IMR-90 (cell line): ENCODE data around the gene CDH1. TPM values are rescaled to one million over a fixed set of nuclear protein-coding genes. Genes with fewer than 3 reads are reported as not detected.

Experiments
- ATAC-seq: fragments of 200-7000 bp; cut with Tn5 transposase; 2 replicates; pipeline ENCODE4 v1.9.1; 2020; ENCODE audit warnings: low read depth, mild to moderate bottlenecking, moderate library complexity
- BruUV-seq: library from RNA; stranded (reverse); fragments of 400-500 nt; replicated peaks from 2 replicates; lab custom pipeline; 2021; lab: Mats Ljungman, UMichigan
- CTCF ChIA-PET: fragments of 300-600 bp; formaldehyde crosslinking; extraction: SDS; loops from one replicate; lab custom pipeline; 2021; ENCODE audit warnings: antibody characterized with exemption; lab: Yijun Ruan, JAX
- POLR2A ChIA-PET: fragments of 300-600 bp; sonication (Branson Sonifier 250); formaldehyde crosslinking; loops from one replicate; lab custom pipeline; 2022; ENCODE audit warnings: antibody characterized with exemption; ENCODE audit not compliant: unreplicated experiment; lab: Charles Lee
- DNase-seq: peaks from one replicate; pipeline ENCODE4 v3.0.0; 2013
- H2AFZ ChIP-seq: replicated peaks from 2 replicates; pipeline ENCODE3; 2013; ENCODE audit warnings: low read length, mild to moderate bottlenecking; ENCODE audit not compliant: poor library complexity
- H2AK5ac ChIP-seq: 2 replicates; pipeline ENCODE4 v1.6.1; 2013; ENCODE audit warnings: low read depth, low read length, inconsistent platforms
- H2AK9ac ChIP-seq: replicated peaks from 2 replicates; pipeline ENCODE3; 2013; ENCODE audit warnings: mild to moderate bottlenecking, low read depth, low read length, moderate library complexity; ENCODE audit not compliant: poor library complexity
- H2BK120ac ChIP-seq: 2 replicates; pipeline ENCODE4 v1.6.1; 2013; ENCODE audit warnings: low read depth, low read length, inconsistent platforms
- H2BK15ac ChIP-seq: 3 replicates; pipeline ENCODE4 v1.6.1; 2013; ENCODE audit warnings: low read depth, low read length, inconsistent platforms
- H2BK20ac ChIP-seq: 2 replicates; pipeline ENCODE4 v1.6.1; 2013; ENCODE audit warnings: low read depth, mild to moderate bottlenecking, inconsistent platforms, low read length, moderate library complexity
- H2BK5ac ChIP-seq: 2 replicates; pipeline ENCODE4 v1.6.1; 2013; ENCODE audit warnings: mild to moderate bottlenecking, low read depth, low read length, inconsistent platforms; ENCODE audit not compliant: poor library complexity, severe bottlenecking
- H3K14ac ChIP-seq: replicated peaks from 2 replicates; pipeline ENCODE4 v1.6.1; 2013; ENCODE audit warnings: low read depth, low read length, inconsistent platforms
- H3K18ac ChIP-seq: 2 replicates; pipeline ENCODE4 v1.6.1; 2013; ENCODE audit warnings: low read depth, low read length, control low read depth
- H3K23ac ChIP-seq: 2 replicates; pipeline ENCODE4 v1.6.1; 2013; ENCODE audit warnings: low read depth, low read length, inconsistent platforms
- H3K27ac ChIP-seq: 2 replicates; pipeline ENCODE4 v1.5.1; 2013; ENCODE audit warnings: mild to moderate bottlenecking, control low read depth, low read length; ENCODE audit not compliant: insufficient read depth
- H3K27me3 ChIP-seq: 2 replicates; pipeline ENCODE4 v1.6.1; 2013; ENCODE audit warnings: low read length; ENCODE audit not compliant: control insufficient read depth, insufficient read depth
- H3K36me3 ChIP-seq: 2 replicates; pipeline ENCODE4 v1.6.1; 2013; ENCODE audit warnings: low read length, mixed read lengths; ENCODE audit not compliant: control insufficient read depth, insufficient read depth
- H3K4ac ChIP-seq: 2 replicates; pipeline ENCODE4 v1.6.1; 2013; ENCODE audit warnings: low read depth, low read length, inconsistent platforms
- H3K4me1 ChIP-seq: 2 replicates; pipeline ENCODE4 v1.6.1; 2013; ENCODE audit warnings: low read length, mixed read lengths; ENCODE audit not compliant: control insufficient read depth, insufficient read depth
- H3K4me2 ChIP-seq: 2 replicates; pipeline ENCODE4 v1.6.1; 2013; ENCODE audit warnings: low read depth, mild to moderate bottlenecking, control low read depth, low read length, moderate library complexity
- H3K4me3 ChIP-seq: 2 replicates; pipeline ENCODE4 v1.5.1; 2013; ENCODE audit warnings: low read depth, mild to moderate bottlenecking, control low read depth, low read length, moderate library complexity; ENCODE audit not compliant: insufficient read depth
- H3K56ac ChIP-seq: 2 replicates; pipeline ENCODE4 v1.6.1; 2013; ENCODE audit warnings: low read length, inconsistent platforms; ENCODE audit not compliant: insufficient read depth; ENCODE audit errors: extremely low read depth
- H3K79me1 ChIP-seq, 2 experiments: 2 replicates each; pipeline ENCODE4 v1.6.1; 2013; ENCODE audit warnings: low read length in 2 of 2, inconsistent platforms in 1 of 2, low read depth in 1 of 2
- H3K9ac ChIP-seq: 2 replicates; pipeline ENCODE4 v1.6.1; 2013; ENCODE audit warnings: low read depth, low read length, control low read depth
- H3K9me1 ChIP-seq: 2 replicates; pipeline ENCODE4 v1.6.1; 2013; ENCODE audit warnings: low read length, inconsistent platforms; ENCODE audit not compliant: insufficient read depth
- H3K9me3 ChIP-seq: 2 replicates; pipeline ENCODE4 v1.6.1; 2013; ENCODE audit warnings: low read length; ENCODE audit not compliant: control insufficient read depth, insufficient read depth
- H4K20me1 ChIP-seq: 2 replicates; pipeline ENCODE4 v1.6.1; 2013; ENCODE audit warnings: low read length, inconsistent platforms; ENCODE audit not compliant: insufficient read depth
- H4K5ac ChIP-seq: 2 replicates; pipeline ENCODE4 v1.6.1; 2013; ENCODE audit warnings: mild to moderate bottlenecking, low read depth, low read length, control low read depth
- H4K8ac ChIP-seq, 2 experiments: 2 replicates each; pipeline ENCODE4 v1.6.1; 2013; ENCODE audit warnings: low read depth in 2 of 2, low read length in 2 of 2, control low read depth in 1 of 2, inconsistent platforms in 1 of 2
- H4K91ac ChIP-seq: 2 replicates; pipeline ENCODE4 v1.6.1; 2013; ENCODE audit warnings: low read depth, low read length, inconsistent platforms; ENCODE audit not compliant: insufficient read depth
- BHLHE40 ChIP-seq: fragments of 150-350 bp; IDR thresholded peaks from 2 replicates; pipeline ENCODE4 v1.6.1; 2016; ENCODE audit warnings: mild to moderate bottlenecking, low read depth, low read length
- CEBPB ChIP-seq: IDR thresholded peaks from 2 replicates; pipeline ENCODE4 v1.6.1; 2012; ENCODE audit warnings: low read depth, low read length, improper control_type of control experiment
- CHD1 ChIP-seq: IDR thresholded peaks from 2 replicates; pipeline ENCODE4 v1.6.1; 2012; ENCODE audit warnings: low read depth, low read length, improper control_type of control experiment
- CTCF ChIP-seq: conservative IDR thresholded peaks from 2 replicates; pipeline ENCODE4 v1.5.1; 2012; ENCODE audit warnings: mild to moderate bottlenecking, low read depth, low read length, improper control_type of control experiment
- ELK1 ChIP-seq: fragments of 150-350 bp; IDR thresholded peaks from 2 replicates; pipeline ENCODE4 v1.6.1; 2016; ENCODE audit warnings: low read depth, mild to moderate bottlenecking, low read length, moderate library complexity, borderline replicate concordance
- MAZ ChIP-seq: IDR thresholded peaks from 2 replicates; pipeline ENCODE4 v1.6.1; 2012; ENCODE audit warnings: low read depth, mild to moderate bottlenecking, low read length, improper control_type of control experiment, moderate library complexity, borderline replicate concordance
- MXI1 ChIP-seq: IDR thresholded peaks from 2 replicates; pipeline ENCODE4 v1.6.1; 2012; ENCODE audit warnings: low read depth, mild to moderate bottlenecking, low read length, moderate library complexity, borderline replicate concordance
- NFE2L2 ChIP-seq: fragments of 150-350 bp; IDR thresholded peaks from 2 replicates; pipeline ENCODE4 v1.6.1; 2016; ENCODE audit warnings: low read depth, mild to moderate bottlenecking, low read length
- POLR2A ChIP-seq: IDR thresholded peaks from 2 replicates; pipeline ENCODE4 v1.6.1; 2012; ENCODE audit warnings: mild to moderate bottlenecking, low read depth, low read length
- RAD21 ChIP-seq: IDR thresholded peaks from 2 replicates; pipeline ENCODE4 v1.6.1; 2012; ENCODE audit warnings: low read length, improper control_type of control experiment
- RFX5 ChIP-seq: IDR thresholded peaks from 2 replicates; pipeline ENCODE4 v1.8.0; 2012; ENCODE audit warnings: low read depth, mild to moderate bottlenecking, low read length, moderate library complexity
- USF2 ChIP-seq: fragments of 150-350 bp; IDR thresholded peaks from 2 replicates; pipeline ENCODE4 v1.6.1; 2017; ENCODE audit warnings: mild to moderate bottlenecking, antibody characterized with exemption, low read length, low read depth
- WGBS, 2 experiments: methylation state at CpG; one replicate each; pipeline versions ENCODE4 v1.1.5 to v1.1.7; 2013; ENCODE audit warnings: missing lambda C conversion rate in 2 of 2; ENCODE audit not compliant: insufficient read length in 1 of 2; ENCODE audit errors: extremely low coverage in 2 of 2; 5-methylcytosine and 5-hydroxymethylcytosine counted together
- dilution Hi-C: fragments of 300-500 bp; cut with HindIII; formaldehyde crosslinking; loops from one replicate; pipeline ENCODE4 v1.14.3; 2018; ENCODE audit warnings: low sequenced_read_pairs; ENCODE audit not compliant: unreplicated experiment
- in situ Hi-C: fragments of 300-500 bp; cut with MboI; formaldehyde crosslinking; loops from 3 replicates; pipeline ENCODE4 v1.14.3; 2019; ENCODE audit warnings: low sequenced_read_pairs, inconsistent platforms, mixed read lengths
- intact Hi-C: fragments of 100-400 bp; cut with micrococcal nuclease; formaldehyde crosslinking; loops from 2 replicates; pipeline ENCODE4 v1.10.0; 2022
- polyA plus RNA-seq, 3 experiments: library from polyadenylated mRNA; depleted of rRNA; stranded (reverse); fragments of >200 nt; gene quantifications; 2 replicates each; pipeline ENCODE4 v1.2.3, GENCODE V29; 2012; ENCODE audit warnings: low replicate concordance in 1 of 3
- total RNA-seq: library from RNA; depleted of rRNA; stranded (reverse); fragments of >200 nt; gene quantifications from 2 replicates; pipeline ENCODE4 v1.2.3, GENCODE V29; 2012

Gene CDH1
- total and polyA plus RNA-seq, 2 of the 4 experiments (the other 2 are of a cell fraction), result under 0.01 TPM; not detected in 1

GRCh38 chr16:68749432-68749831 is 12.3 kb downstream of the CDH1 start:
- ATAC-seq (no peak), DNase-seq (no peak)
- no peak overlapping the region for H4K8ac ChIP-seq
- no peak for TF ChIP-seq MXI1
- TF ChIP-seq CHD1, result no peak
- no peak for TF ChIP-seq BHLHE40
- no peak for TF ChIP-seq RAD21
- no peak for TF ChIP-seq RFX5
- no peak for TF ChIP-seq NFE2L2
- no peak for TF ChIP-seq MAZ
- TF ChIP-seq USF2, result no peak
- TF ChIP-seq CEBPB, result no peak
- no peak for TF ChIP-seq POLR2A
- TF ChIP-seq ELK1, result no peak
- no peak for TF ChIP-seq CTCF
- H3K36me3 ChIP-seq, result no peaks in the 10 kb centered on the region
- no peak overlapping the region for H3K27ac ChIP-seq
- H3K14ac ChIP-seq, result no peak overlapping the region
- no TSS peak for BruUV-seq
- no peaks in the 10 kb centered on the region for H3K4me1 ChIP-seq
- in situ Hi-C loops (no loop called here), dilution Hi-C loops (no loop called here), intact Hi-C loops (no loop called here)
- no peak overlapping the region for H2BK15ac ChIP-seq
- H4K5ac ChIP-seq, result no peak overlapping the region
- 40% methylated on average over 1 of the region's 3 CpGs; no CpG with 5 or more reads in 1 of the 2 experiments for WGBS, 2 experiments
- no peak overlapping the region for H3K18ac ChIP-seq
- no peak overlapping the region for H3K56ac ChIP-seq
- no peaks in the 10 kb centered on the region for H3K9me3 ChIP-seq
- H2AK9ac ChIP-seq, result no peak overlapping the region
- H3K27me3 ChIP-seq, result peaks cover 23% of the 10 kb centered on the region
- H4K20me1 ChIP-seq, result no peaks in the 10 kb centered on the region
- H2BK20ac ChIP-seq, result no peak overlapping the region
- H4K91ac ChIP-seq, result no peak overlapping the region
- H2AFZ ChIP-seq, result no peak overlapping the region
- H3K23ac ChIP-seq, result no peak overlapping the region
- no peak overlapping the region for H3K4ac ChIP-seq
- H3K9ac ChIP-seq, result no peak overlapping the region
- CTCF ChIA-PET, result no interaction called here
- POLR2A ChIA-PET, result no interaction called here
- no peaks in the 10 kb centered on the region for H3K9me1 ChIP-seq
- no peak overlapping the region for H2BK5ac ChIP-seq
- H3K4me3 ChIP-seq, result no peak overlapping the region
- no peaks in the 10 kb centered on the region for H3K79me1 ChIP-seq
- no peak overlapping the region for H3K4me2 ChIP-seq
- H2AK5ac ChIP-seq, result no peak overlapping the region
- H2BK120ac ChIP-seq, result no peak overlapping the region
